ENCODE data around the gene UVRAG.

Gene UVRAG

DNA sequence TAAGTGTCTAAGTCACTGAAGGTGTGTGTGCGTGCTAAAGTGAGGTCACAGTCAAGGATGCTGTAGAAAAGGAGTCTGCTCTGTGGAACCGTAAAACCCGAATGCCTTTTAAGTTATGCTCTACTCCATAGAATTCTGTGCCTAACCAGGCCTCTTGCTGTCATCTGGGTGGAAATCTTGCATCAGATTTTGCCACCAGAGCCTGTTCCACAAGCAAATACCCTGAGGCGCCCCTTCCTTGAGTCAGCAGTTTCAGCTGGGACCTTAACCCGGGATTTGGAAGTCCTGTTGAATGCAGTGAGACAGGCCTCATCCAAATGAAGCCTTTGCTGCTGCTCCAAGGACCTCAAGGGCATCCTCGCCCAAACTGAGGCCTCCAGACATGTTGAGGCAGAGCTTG, 281.5 kb downstream of the UVRAG start:
- H4K20me1 ChIP-seq (ENCODE audit: insufficient read depth): no peaks in the 10 kb centered on the region
- TF ChIP-seq, protein P1, sequence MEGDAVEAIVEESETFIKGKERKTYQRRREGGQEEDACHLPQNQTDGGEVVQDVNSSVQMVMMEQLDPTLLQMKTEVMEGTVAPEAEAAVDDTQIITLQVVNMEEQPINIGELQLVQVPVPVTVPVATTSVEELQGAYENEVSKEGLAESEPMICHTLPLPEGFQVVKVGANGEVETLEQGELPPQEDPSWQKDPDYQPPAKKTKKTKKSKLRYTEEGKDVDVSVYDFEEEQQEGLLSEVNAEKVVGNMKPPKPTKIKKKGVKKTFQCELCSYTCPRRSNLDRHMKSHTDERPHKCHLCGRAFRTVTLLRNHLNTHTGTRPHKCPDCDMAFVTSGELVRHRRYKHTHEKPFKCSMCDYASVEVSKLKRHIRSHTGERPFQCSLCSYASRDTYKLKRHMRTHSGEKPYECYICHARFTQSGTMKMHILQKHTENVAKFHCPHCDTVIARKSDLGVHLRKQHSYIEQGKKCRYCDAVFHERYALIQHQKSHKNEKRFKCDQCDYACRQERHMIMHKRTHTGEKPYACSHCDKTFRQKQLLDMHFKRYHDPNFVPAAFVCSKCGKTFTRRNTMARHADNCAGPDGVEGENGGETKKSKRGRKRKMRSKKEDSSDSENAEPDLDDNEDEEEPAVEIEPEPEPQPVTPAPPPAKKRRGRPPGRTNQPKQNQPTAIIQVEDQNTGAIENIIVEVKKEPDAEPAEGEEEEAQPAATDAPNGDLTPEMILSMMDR (conservative IDR thresholded peaks at IDR 0.05; ENCODE audit: low read depth, low read length): no peak
- no peak overlapping the region for H3K4me2 ChIP-seq
- no peaks in the 10 kb centered on the region for H3K79me2 ChIP-seq (ENCODE audit: insufficient read depth, low read depth)
- H3K9ac ChIP-seq: no peak overlapping the region
- H2AFZ ChIP-seq (ENCODE audit: low read depth): no peak overlapping the region
- no peak overlapping the region for H3K4me3 ChIP-seq (IDR thresholded peaks at IDR 0.05; ENCODE audit: insufficient read depth, low read depth, low read length)
- no peak overlapping the region for H3K27ac ChIP-seq
- no peaks in the 10 kb centered on the region for H3K4me1 ChIP-seq (ENCODE audit: low read depth, poor library complexity, severe bottlenecking)
- no peaks in the 10 kb centered on the region for H3K27me3 ChIP-seq (ENCODE audit: insufficient read depth, low read depth)
- no peaks in the 10 kb centered on the region for H3K36me3 ChIP-seq (ENCODE audit: insufficient read depth)

DNA sequence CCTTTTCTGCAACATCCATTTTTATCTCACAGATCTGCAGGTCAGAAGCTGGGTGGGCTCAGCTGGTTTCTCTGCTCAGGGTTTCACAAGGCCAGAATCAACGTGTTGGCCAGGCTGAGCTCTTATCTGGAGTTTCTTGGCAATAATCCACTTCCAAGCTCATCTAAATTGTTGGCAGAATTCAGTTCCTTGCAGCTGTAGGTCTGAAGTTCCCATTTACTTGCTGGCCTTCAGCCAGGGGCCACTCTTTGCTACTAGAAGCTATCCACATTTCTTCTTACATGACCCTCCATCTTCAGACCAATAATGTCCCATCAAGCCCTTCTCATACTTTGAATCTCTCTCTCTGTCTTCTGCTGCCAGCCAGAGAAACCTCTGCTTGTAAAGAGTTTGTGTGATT, 287.8 kb downstream of the UVRAG start:
- Histone ChIP-seq H3K4me1 (ENCODE audit: low read depth, poor library complexity, severe bottlenecking) (no peaks in the 10 kb centered on the region), H3K9ac (no peak overlapping the region), H3K36me3 (ENCODE audit: insufficient read depth) (no peaks in the 10 kb centered on the region), H4K20me1 (ENCODE audit: insufficient read depth) (no peaks in the 10 kb centered on the region), H3K79me2 (ENCODE audit: insufficient read depth, low read depth) (no peaks in the 10 kb centered on the region), H3K4me2 (no peak overlapping the region), H3K4me3 (IDR thresholded peaks at IDR 0.05; ENCODE audit: insufficient read depth, low read depth, low read length) (no peak overlapping the region), H2AFZ (ENCODE audit: low read depth) (no peak overlapping the region), H3K27me3 (ENCODE audit: insufficient read depth, low read depth) (no peaks in the 10 kb centered on the region), H3K27ac (no peak overlapping the region)
- TF ChIP-seq, protein P1 (conservative IDR thresholded peaks at IDR 0.05; ENCODE audit: low read depth, low read length): no peak

DNA sequence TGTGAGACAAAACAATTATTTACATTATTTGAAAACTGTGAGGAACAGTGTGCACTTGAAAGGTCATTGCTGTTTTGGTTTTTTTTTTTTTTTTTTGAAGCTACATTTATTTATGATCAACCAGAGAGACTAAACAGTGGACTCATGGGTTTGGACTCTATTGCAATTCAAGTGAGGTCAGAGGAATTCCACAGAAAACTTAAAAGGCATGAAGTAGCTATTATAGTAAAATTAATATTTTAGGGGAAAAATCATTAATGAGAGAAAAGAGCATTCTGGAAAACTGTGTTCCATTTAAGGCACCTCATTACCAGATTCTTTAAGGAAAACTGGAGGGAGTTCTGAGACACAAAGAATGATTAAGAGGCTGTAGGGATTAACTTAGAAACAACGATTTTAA, 288.4 kb downstream of the UVRAG start:
- Histone ChIP-seq H3K4me3 (IDR thresholded peaks at IDR 0.05; ENCODE audit: insufficient read depth, low read depth, low read length) (no peak overlapping the region), H3K4me2 (no peak overlapping the region), H3K9ac (no peak overlapping the region), H2AFZ (ENCODE audit: low read depth) (no peak overlapping the region), H4K20me1 (ENCODE audit: insufficient read depth) (no peaks in the 10 kb centered on the region), H3K27ac (no peak overlapping the region), H3K27me3 (ENCODE audit: insufficient read depth, low read depth) (no peaks in the 10 kb centered on the region), H3K4me1 (ENCODE audit: low read depth, poor library complexity, severe bottlenecking) (no peaks in the 10 kb centered on the region), H3K79me2 (ENCODE audit: insufficient read depth, low read depth) (no peaks in the 10 kb centered on the region), H3K36me3 (ENCODE audit: insufficient read depth) (no peaks in the 10 kb centered on the region)
- TF ChIP-seq, protein P1 (conservative IDR thresholded peaks at IDR 0.05; ENCODE audit: low read depth, low read length): no peak

- H2AFZ ChIP-seq (ENCODE audit: low read depth): no peak overlapping the region
- H3K36me3 ChIP-seq (ENCODE audit: insufficient read depth): no peaks in the 10 kb centered on the region
- H3K4me3 ChIP-seq (IDR thresholded peaks at IDR 0.05; ENCODE audit: insufficient read depth, low read depth, low read length): no peak overlapping the region
- H3K9ac ChIP-seq: no peak overlapping the region
- H3K79me2 ChIP-seq (ENCODE audit: insufficient read depth, low read depth): no peaks in the 10 kb centered on the region
- no peaks in the 10 kb centered on the region for H3K27me3 ChIP-seq (ENCODE audit: insufficient read depth, low read depth)
- H3K4me2 ChIP-seq: no peak overlapping the region
- H4K20me1 ChIP-seq (ENCODE audit: insufficient read depth): no peaks in the 10 kb centered on the region
- H3K27ac ChIP-seq: no peak overlapping the region
- no peaks in the 10 kb centered on the region for H3K4me1 ChIP-seq (ENCODE audit: low read depth, poor library complexity, severe bottlenecking)
- TF ChIP-seq, protein P1 (conservative IDR thresholded peaks at IDR 0.05; ENCODE audit: low read depth, low read length): no peak
These were observed 289.3 kb downstream of the UVRAG start for GRCh38 chr11:76104285-76104684.
